ENCODE measurements around the gene LUZP1.

LUZP1 gene

DNA sequence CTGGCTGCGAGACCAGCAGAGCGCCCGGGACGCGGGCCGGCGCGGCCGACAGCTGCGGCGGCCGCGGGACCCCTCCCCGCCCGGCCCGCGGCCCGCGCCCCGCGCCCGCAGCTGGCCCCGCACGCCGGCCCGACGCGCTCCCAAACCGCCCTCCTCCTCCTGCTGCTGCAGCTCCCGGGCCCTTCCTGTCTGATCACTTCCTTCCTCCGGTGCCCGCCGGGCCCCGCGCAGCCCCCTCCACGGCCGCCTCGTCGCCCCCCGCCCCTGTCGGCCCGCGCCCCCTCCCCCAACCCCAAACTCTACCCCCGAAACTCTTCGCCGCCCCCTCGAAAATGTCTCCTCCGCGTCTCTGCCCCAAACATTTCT lies 594 bp downstream of the LUZP1 start:
- TF ChIP-seq, protein P1, sequence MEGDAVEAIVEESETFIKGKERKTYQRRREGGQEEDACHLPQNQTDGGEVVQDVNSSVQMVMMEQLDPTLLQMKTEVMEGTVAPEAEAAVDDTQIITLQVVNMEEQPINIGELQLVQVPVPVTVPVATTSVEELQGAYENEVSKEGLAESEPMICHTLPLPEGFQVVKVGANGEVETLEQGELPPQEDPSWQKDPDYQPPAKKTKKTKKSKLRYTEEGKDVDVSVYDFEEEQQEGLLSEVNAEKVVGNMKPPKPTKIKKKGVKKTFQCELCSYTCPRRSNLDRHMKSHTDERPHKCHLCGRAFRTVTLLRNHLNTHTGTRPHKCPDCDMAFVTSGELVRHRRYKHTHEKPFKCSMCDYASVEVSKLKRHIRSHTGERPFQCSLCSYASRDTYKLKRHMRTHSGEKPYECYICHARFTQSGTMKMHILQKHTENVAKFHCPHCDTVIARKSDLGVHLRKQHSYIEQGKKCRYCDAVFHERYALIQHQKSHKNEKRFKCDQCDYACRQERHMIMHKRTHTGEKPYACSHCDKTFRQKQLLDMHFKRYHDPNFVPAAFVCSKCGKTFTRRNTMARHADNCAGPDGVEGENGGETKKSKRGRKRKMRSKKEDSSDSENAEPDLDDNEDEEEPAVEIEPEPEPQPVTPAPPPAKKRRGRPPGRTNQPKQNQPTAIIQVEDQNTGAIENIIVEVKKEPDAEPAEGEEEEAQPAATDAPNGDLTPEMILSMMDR (IDR thresholded peaks at IDR 0.05; ENCODE audit: low read depth, low read length): no peak
- peak overlapping the region; percentile 79 for H3K27ac ChIP-seq
- peak overlapping the region; percentile 89 for H3K4me3 ChIP-seq (ENCODE audit: low read depth, low read length)
- no peaks in the 10 kb centered on the region for H3K36me3 ChIP-seq
- no peaks in the 10 kb centered on the region for H3K9me3 ChIP-seq (ENCODE audit: severe bottlenecking)
- no peaks in the 10 kb centered on the region for H3K27me3 ChIP-seq (ENCODE audit: insufficient read depth, low read depth, severe bottlenecking)
- no peak for DNase-seq

DNA sequence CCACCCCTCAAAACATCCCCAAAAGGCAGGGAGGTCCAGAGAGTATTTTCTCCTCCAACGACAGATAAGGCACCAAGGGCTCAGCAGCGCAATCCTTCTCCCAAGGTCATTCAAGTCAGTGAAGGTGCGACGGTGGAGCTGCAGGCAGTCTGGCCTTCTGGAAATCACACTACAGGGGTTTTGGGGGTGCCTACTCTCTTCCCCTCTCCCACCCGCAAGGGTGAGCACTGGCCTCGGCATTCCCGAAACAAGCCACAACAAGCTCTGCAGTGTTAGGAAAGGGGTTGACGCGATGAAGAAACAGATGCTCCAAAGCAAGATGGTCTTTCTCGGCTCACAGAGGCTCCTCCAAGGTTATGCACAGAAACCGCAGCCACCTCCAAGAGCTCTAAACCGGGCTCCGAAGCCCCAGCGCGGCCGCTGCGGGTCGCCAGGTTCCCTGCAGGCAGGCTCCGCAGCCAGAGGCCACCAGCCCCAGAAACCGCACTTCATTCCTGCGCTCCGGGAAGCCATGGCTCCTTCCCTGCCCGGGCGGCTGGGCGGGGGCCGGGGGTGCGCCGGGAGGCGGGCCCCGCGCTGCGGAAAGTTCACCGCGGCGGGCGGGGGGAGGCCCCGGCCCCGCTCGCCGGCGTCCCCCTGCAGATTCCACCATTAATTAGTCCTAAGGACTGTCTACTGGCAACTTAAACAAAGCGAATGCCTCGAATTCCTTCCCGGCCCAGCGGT lies 1.1 kb downstream of the LUZP1 start:
- TF ChIP-seq, protein P1 (IDR thresholded peaks at IDR 0.05; ENCODE audit: low read depth, low read length): no peak
- Histone ChIP-seq H3K9me3 (ENCODE audit: severe bottlenecking) (no peaks in the 10 kb centered on the region), H3K36me3 (no peaks in the 10 kb centered on the region), H3K27me3 (ENCODE audit: insufficient read depth, low read depth, severe bottlenecking) (no peaks in the 10 kb centered on the region), H3K4me3 (ENCODE audit: low read depth, low read length) (peak overlapping the region; percentile 89), H3K27ac (peak overlapping the region; percentile 34)
- peak; percentile 27 for DNase-seq

DNA sequence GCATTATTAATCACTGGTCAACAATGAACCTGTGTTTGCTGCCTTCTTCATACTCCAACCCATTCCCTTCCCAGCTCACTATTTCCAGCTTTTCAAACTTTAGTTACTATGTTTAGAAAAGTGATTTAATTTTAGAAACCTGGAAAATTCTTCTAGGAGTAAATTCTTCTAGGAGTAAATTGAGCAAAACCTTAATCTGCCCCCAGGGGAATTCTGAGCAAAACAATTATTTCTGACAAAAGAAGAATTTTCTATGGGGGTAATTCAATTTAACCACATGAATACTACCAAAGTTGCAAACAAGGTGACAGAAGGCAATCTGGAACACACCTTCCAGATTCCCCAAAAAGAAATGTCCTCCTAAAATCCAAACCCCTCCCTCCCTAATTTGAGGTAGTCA lies 1.8 kb downstream of the LUZP1 start:
- Histone ChIP-seq H3K27me3 (ENCODE audit: insufficient read depth, low read depth, severe bottlenecking) (no peaks in the 10 kb centered on the region), H3K9me3 (ENCODE audit: severe bottlenecking) (no peaks in the 10 kb centered on the region), H3K27ac (no peak overlapping the region), H3K36me3 (no peaks in the 10 kb centered on the region), H3K4me3 (ENCODE audit: low read depth, low read length) (peak overlapping the region; percentile 89)
- TF ChIP-seq, protein P1 (IDR thresholded peaks at IDR 0.05; ENCODE audit: low read depth, low read length): no peak
- no peak for DNase-seq

DNA sequence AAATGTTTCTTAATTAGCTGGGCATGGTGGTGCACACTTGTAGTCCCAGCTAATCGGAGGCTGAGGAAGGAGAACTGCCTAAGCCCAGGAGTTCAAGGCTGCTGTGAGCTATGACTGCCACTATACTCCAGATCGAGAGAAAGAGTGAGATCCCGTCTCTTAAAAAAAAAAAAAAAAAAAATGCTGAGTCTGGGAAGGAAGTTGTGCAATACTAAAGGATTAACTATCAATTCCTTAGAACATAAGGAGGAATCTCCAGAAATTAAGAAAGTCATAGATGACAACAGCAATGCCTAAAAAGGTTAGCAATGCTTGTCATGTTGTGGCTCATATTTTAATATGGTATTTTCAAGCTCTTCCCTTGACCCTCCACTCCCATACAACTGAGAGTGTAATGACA lies 5.3 kb downstream of the LUZP1 start:
- Histone ChIP-seq H3K4me3 (ENCODE audit: low read depth, low read length) (no peak overlapping the region), H3K27me3 (ENCODE audit: insufficient read depth, low read depth, severe bottlenecking) (no peaks in the 10 kb centered on the region), H3K36me3 (no peaks in the 10 kb centered on the region), H3K27ac (no peak overlapping the region), H3K9me3 (ENCODE audit: severe bottlenecking) (no peaks in the 10 kb centered on the region)
- no peak for DNase-seq
- TF ChIP-seq, protein P1 (IDR thresholded peaks at IDR 0.05; ENCODE audit: low read depth, low read length): no peak

DNA sequence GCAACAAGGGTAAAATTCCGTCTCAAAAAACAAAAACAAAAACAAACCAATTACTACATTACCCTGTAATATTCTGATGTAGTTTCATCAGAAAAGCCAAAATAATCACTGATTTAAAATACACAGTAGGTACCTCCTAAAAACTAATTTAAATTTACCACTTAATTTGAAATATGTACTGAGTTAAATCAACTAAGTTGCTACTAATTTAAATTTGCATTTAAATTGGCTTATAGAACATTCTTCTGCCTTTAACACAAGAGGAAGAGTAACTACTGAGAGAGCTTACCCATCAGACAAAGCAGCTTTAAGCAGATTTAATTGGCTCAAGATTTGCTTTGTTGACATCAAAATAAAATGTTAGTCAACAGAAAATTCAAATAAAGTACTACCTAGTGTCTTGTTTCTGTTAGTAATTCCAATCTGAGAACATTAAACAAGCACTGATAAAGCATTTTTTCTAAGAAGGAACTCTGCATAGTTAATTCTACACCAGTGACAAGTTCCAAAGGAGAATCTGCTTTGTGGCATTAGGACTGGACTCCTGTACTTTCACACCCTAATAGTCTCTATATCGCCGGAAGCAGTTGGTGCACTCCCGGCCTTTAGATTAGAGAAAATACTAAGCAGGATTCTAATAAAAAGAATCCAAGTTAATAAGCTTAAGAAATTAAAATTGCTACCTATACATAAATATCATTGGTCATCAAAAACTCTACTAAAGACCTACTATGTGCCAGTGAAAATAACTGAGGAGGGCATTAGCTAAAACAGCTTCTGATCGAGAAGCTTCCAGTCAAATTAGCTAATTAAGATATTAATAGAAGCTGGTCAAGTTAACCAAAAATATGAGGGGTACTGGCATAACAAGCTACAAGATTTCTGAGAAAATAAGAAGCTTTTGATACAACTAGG lies 8.4 kb downstream of the LUZP1 start:
- Histone ChIP-seq H3K4me3 (ENCODE audit: low read depth, low read length) (no peak overlapping the region), H3K27ac (no peak overlapping the region), H3K27me3 (ENCODE audit: insufficient read depth, low read depth, severe bottlenecking) (no peaks in the 10 kb centered on the region), H3K9me3 (ENCODE audit: severe bottlenecking) (no peaks in the 10 kb centered on the region), H3K36me3 (no peaks in the 10 kb centered on the region)
- no peak for DNase-seq
- TF ChIP-seq, protein P1 (IDR thresholded peaks at IDR 0.05; ENCODE audit: low read depth, low read length): no peak

All from WERI-Rb-1 (cell line).